HG03342 (cell line): ENCODE results near the gene KBTBD3.

Experiments
- ATAC-seq: cut with Tn5 transposase; IDR thresholded peaks from one replicate; pipeline ENCODE4 v1.9.1; 2021; ENCODE audit warnings: mild to moderate bottlenecking, moderate library complexity; ENCODE audit not compliant: unreplicated experiment

KBTBD3 gene

GRCh38 chr11:106076919-106077608 lies at the start of gene KBTBD3:
Gene KBTBD3 (minus strand): TSS chr11:106077347. CDS start chr11:106059097, 18,250 bp downstream.
- ATAC-seq, result peak; percentile 95

GRCh38 chr11:106121570-106122320 lies 44.6 kb upstream of the KBTBD3 start:
- ATAC-seq, result no peak

- no peak for ATAC-seq
Observed at GRCh38 chr11:106105986-106106385, 28.8 kb upstream of the KBTBD3 start.

GRCh38 chr11:106101819-106102218 lies 24.7 kb upstream of the KBTBD3 start:
- no peak for ATAC-seq

GRCh38 chr11:106101370-106101769 lies 24.2 kb upstream of the KBTBD3 start:
- no peak for ATAC-seq

- ATAC-seq, result no peak
Observed at GRCh38 chr11:106098893-106099553, 21.9 kb upstream of the KBTBD3 start.

GRCh38 chr11:106092446-106092845 lies 15.3 kb upstream of the KBTBD3 start:
- no peak for ATAC-seq

GRCh38 chr11:106091480-106092123 lies 14.5 kb upstream of the KBTBD3 start:
- peak; percentile 99 for ATAC-seq

- no peak for ATAC-seq
Observed at GRCh38 chr11:106088896-106089295, 11.7 kb upstream of the KBTBD3 start.

GRCh38 chr11:106087815-106088435 lies 10.8 kb upstream of the KBTBD3 start:
- peak; percentile 28 for ATAC-seq

- ATAC-seq, result no peak
Observed at GRCh38 chr11:106086850-106087249, 9.7 kb upstream of the KBTBD3 start.

- no peak for ATAC-seq
Observed at GRCh38 chr11:106086135-106086534, 9.0 kb upstream of the KBTBD3 start.

GRCh38 chr11:106082096-106082495 lies 4.9 kb upstream of the KBTBD3 start:
- ATAC-seq, result no peak

GRCh38 chr11:106077609-106078455 lies 685 bp upstream of the KBTBD3 start, which contains the start of gene AASDHPPT:
Gene AASDHPPT (plus strand): TSS chr11:106077662. CDS start chr11:106077711, 49 bp downstream.
- ATAC-seq, result peak; percentile 25

- no peak for ATAC-seq
Observed at GRCh38 chr11:106076171-106076918, 802 bp downstream of the KBTBD3 start.

GRCh38 chr11:106072804-106073203 lies 4.3 kb downstream of the KBTBD3 start:
- ATAC-seq, result no peak

GRCh38 chr11:106070606-106071005 lies 6.5 kb downstream of the KBTBD3 start:
- no peak for ATAC-seq

GRCh38 chr11:106063009-106063408 lies 14.1 kb downstream of the KBTBD3 start:
- peak; percentile 69 for ATAC-seq
